HG02763 (cell line): Measurements from ENCODE around the gene GATAD2B.
"Not testable (repeated sequence)": the region's sequence is repeated elsewhere in the genome, so short reads cannot be mapped to it uniquely, and the experiment has no call there.

Experiments
- ATAC-seq: cut with Tn5 transposase; IDR thresholded peaks from one replicate; pipeline ENCODE4 v1.9.1; 2021; ENCODE audit warnings: mild to moderate bottlenecking, moderate library complexity; ENCODE audit not compliant: unreplicated experiment

GATAD2B gene

GRCh38 chr1:153768316-153769181, 154.2 kb downstream of the GATAD2B start:
- no peak for ATAC-seq

GRCh38 chr1:153767519-153767918, 155.3 kb downstream of the GATAD2B start:
- no peak for ATAC-seq

GRCh38 chr1:153766663-153767062, 156.1 kb downstream of the GATAD2B start:
- ATAC-seq = not testable (repeated sequence)

- ATAC-seq = no peak
These were observed 158.5 kb downstream of the GATAD2B start for GRCh38 chr1:153764310-153764709.

GRCh38 chr1:153763365-153764225, 159.2 kb downstream of the GATAD2B start:
- no peak for ATAC-seq

- ATAC-seq = no peak
These were observed 162.3 kb downstream of the GATAD2B start for GRCh38 chr1:153760440-153760839.
